Right lobe of liver (tissue), 6 donors: ENCODE results near the gene EPS15. TPM values are rescaled to one million over a fixed set of nuclear protein-coding genes. Genes with fewer than 3 reads are reported as not detected.
A peak's percentile ranks its signal among the peaks of the same experiment; 100 is the strongest.

Experiments used
- ATAC-seq, 4 donors: fragments of 200-7000 bp; cut with Tn5 transposase; one replicate each; pipeline ENCODE4 v1.9.1; 2020; ENCODE audit warnings: mild to moderate bottlenecking in 4 of 4, moderate library complexity in 4 of 4
- DNase-seq, 3 donors: peaks; one replicate each; pipeline ENCODE4 v3.0.0-alpha.2; 2020
- H3K27ac ChIP-seq, 3 donors: fragments of 200-600 bp; one replicate each; pipeline ENCODE4 v1.8.0; 2022
- H3K27me3 ChIP-seq, 2 donors: fragments of 200-600 bp; one replicate each; pipeline ENCODE4 v1.8.0; 2022
- H3K36me3 ChIP-seq, 4 donors: fragments of 200-600 bp; sonication (generic) in 1 of 4; one replicate each; pipeline versions ENCODE4 v1.5.1 to v1.8.0; 2017 to 2022; ENCODE audit warnings: control low read depth in 1 of 4
- H3K4me1 ChIP-seq, 4 donors: fragments of 200-600 bp; sonication (generic) in 1 of 4; one replicate each; pipeline versions ENCODE4 v1.5.1 to v1.8.0; 2017 to 2022; ENCODE audit warnings: control low read depth in 1 of 4
- H3K4me3 ChIP-seq, 3 donors: fragments of 200-600 bp; one replicate each; pipeline ENCODE4 v1.8.0; 2022
- H3K9me3 ChIP-seq, 4 donors: fragments of 200-600 bp; sonication (generic) in 1 of 4; one replicate each; pipeline versions ENCODE4 v1.5.1 to v1.8.0; 2017 to 2022; ENCODE audit warnings: control low read depth in 1 of 4
- POLR2A ChIP-seq: fragments of 450-650 bp; IDR thresholded peaks from one replicate; pipeline ENCODE4 v1.6.1; 2017; ENCODE audit warnings: antibody characterized with exemption, mild to moderate bottlenecking
- WGBS: methylation state at CpG from one replicate; pipeline ENCODE4 v1.1.6; 2018; ENCODE audit warnings: low coverage, low lambda C conversion rate; ENCODE audit not compliant: insufficient coverage; ENCODE audit errors: missing lambda C conversion rate; 5-methylcytosine and 5-hydroxymethylcytosine counted together
- intact Hi-C, 2 donors: fragments of 100-400 bp; cut with DNase I; formaldehyde crosslinking; loops; one replicate each; pipeline versions ENCODE4 v1.11.2 to v1.14.1; 2022
- total RNA-seq, 6 experiments: library from RNA; depleted of rRNA in 2 of 6; stranded (reverse); fragments of >200 nt in 2 of 6; fragmentation: NEBNext Ultra II Directional in 3 of 6; extraction: Animal tissue kit (Norgen Biotek cat#: 25700) in 3 of 6; gene quantifications; one replicate each; pipeline versions ENCODE4 v1.1.0 to v1.2.4, GENCODE V29; 2016 to 2023
- TF ChIP-seq, protein P1 (sequence below), 4 donors: fragments of 200-600 bp in 3 of 4; fragments of 450-650 bp in 1 of 4; IDR thresholded peaks; one replicate each; pipeline versions ENCODE4 v1.5.1 to v1.8.0; 2016 to 2022; ENCODE audit warnings: antibody characterized with exemption in 4 of 4, mild to moderate bottlenecking in 2 of 4
- donor health status: DM: no; HTN: yes; CAD: no.
- donor health status: DM: no; HTN: no; CAD: no.
- donor health status: DM: no; HTN: no; CAD: no.
- donor health status: DM: no; HTN: yes; CAD: no.
- donor health status: DM: no; HTN: yes; CAD: no.

The EPS15 gene
- total RNA-seq, 6 experiments from 2014 or later = 23.2 to 30.9 (median 28.6) TPM

DNA sequence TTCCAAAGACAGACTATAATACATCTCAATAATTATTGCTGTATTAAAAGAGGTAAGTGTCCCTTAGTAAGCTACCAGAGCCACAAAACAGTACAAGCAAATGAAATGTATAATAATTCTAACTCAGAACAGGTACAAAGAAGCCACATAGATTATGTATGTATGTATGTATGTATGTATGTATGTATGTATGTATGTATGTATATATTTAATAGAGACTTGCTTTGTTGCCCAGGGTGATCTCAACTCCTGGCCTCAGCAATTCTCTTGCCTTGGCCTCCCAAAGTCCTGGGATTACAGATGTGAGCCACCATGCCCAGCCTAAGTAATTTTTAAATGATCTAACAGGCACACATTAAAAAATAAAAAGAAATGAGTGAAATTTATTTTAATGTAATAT, 86.9 kb downstream of the EPS15 start:
- Histone ChIP-seq H3K27me3 (no peaks in the 10 kb centered on the region), H3K4me3 (no peak overlapping the region), H3K27ac (no peak overlapping the region), H3K9me3 (no peaks in the 10 kb centered on the region), H3K36me3 (peaks cover 0 to 4% (median 0%) of the 10 kb centered on the region in 4 donors), H3K4me1 (no peaks in the 10 kb centered on the region)
- intact Hi-C loops = no loop called here
- no peak for TF ChIP-seq POLR2A
- TF ChIP-seq, protein P1, sequence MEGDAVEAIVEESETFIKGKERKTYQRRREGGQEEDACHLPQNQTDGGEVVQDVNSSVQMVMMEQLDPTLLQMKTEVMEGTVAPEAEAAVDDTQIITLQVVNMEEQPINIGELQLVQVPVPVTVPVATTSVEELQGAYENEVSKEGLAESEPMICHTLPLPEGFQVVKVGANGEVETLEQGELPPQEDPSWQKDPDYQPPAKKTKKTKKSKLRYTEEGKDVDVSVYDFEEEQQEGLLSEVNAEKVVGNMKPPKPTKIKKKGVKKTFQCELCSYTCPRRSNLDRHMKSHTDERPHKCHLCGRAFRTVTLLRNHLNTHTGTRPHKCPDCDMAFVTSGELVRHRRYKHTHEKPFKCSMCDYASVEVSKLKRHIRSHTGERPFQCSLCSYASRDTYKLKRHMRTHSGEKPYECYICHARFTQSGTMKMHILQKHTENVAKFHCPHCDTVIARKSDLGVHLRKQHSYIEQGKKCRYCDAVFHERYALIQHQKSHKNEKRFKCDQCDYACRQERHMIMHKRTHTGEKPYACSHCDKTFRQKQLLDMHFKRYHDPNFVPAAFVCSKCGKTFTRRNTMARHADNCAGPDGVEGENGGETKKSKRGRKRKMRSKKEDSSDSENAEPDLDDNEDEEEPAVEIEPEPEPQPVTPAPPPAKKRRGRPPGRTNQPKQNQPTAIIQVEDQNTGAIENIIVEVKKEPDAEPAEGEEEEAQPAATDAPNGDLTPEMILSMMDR (IDR thresholded peaks at IDR 0.05) = no peak
- ATAC-seq (no peak), DNase-seq (no peak)

DNA sequence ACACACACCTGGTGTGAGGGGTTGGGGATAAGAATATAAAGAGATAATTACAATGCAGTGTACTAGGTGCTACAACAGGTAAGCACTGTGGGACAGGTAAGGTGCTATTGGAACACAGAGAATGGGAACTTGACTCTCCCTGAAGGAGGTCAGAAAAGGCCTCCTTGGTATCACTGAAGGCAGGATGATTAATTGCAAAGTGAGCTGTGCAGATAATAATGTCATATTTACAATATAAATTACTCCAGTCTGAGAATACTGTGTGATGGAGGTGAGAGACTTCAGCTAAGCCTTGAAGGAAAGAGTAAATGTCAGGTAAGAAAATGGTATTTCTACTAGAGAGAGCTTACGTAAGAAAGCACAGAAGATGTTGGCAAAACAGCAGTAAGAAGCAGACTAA, 91.6 kb downstream of the EPS15 start:
- Histone ChIP-seq H3K27me3 (no peaks in the 10 kb centered on the region), H3K27ac (no peak overlapping the region), H3K4me1 (no peaks in the 10 kb centered on the region), H3K4me3 (no peak overlapping the region), H3K36me3 (peaks cover 0 to 4% (median 0%) of the 10 kb centered on the region in 4 donors), H3K9me3 (no peaks in the 10 kb centered on the region)
- ATAC-seq (no peak), DNase-seq (no peak)
- no peak for TF ChIP-seq POLR2A
- TF ChIP-seq, protein P1 (IDR thresholded peaks at IDR 0.05) = no peak
- 100% methylated on average over 1 of the region's 1 CpG for WGBS
- intact Hi-C loops = no loop called here

DNA sequence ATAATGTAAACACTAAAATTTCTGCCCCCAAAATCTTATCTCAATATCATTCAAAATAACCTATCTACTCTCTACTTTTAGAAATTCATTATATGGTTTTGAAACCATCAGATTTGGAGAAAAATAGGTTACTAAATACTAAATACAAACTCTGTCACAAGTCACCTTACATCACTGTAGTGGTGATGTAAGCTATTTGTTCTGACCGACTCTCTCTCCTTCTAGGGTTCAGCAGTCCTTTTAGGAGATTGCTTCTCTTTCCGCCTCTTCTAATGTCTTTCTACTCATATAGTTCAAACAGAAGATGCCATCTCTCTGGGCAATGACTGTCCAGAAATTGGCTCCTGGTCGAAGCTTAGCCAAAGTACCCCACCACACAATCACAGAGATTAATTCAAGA, 93.1 kb downstream of the EPS15 start:
- H3K4me3 ChIP-seq = no peak overlapping the region
- no peaks in the 10 kb centered on the region for H3K4me1 ChIP-seq
- H3K9me3 ChIP-seq = no peaks in the 10 kb centered on the region
- DNase-seq = no peak
- peak in 2 of 4 donors; percentile 14 to 51 for ATAC-seq
- intact Hi-C loops = no loop called here
- H3K36me3 ChIP-seq = no peaks in the 10 kb centered on the region
- no peak for TF ChIP-seq POLR2A
- TF ChIP-seq, protein P1 (IDR thresholded peaks at IDR 0.05) = no peak
- H3K27me3 ChIP-seq = no peaks in the 10 kb centered on the region
- WGBS = 68% methylated on average over 2 of the region's 3 CpGs
- no peak overlapping the region for H3K27ac ChIP-seq

DNA sequence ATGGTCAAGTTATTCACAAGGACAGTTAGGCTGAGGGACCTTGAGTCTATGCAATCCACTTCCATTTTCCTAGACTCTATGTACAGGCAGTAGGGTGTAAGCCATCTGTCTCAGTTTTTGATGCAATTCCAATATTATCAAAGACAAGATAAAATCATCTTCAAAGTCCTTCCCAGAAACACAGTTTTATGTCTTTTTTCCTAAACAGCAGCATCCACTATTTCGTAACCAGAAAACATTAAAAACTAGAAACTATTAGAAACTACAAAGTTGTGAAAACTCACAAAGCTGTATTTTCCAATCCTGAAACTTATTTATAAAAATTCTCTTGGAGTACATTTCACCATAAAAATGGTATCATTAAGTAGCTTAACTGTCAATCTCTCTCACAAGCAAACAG, 93.8 kb downstream of the EPS15 start:
- H3K27ac ChIP-seq = no peak overlapping the region
- 95% methylated on average over 1 of the region's 1 CpG for WGBS
- H3K4me1 ChIP-seq = no peaks in the 10 kb centered on the region
- H3K27me3 ChIP-seq = no peaks in the 10 kb centered on the region
- no peaks in the 10 kb centered on the region for H3K36me3 ChIP-seq
- TF ChIP-seq, protein P1 (IDR thresholded peaks at IDR 0.05) = no peak
- no peak for TF ChIP-seq POLR2A
- no peak for DNase-seq
- no peak overlapping the region for H3K4me3 ChIP-seq
- H3K9me3 ChIP-seq = no peaks in the 10 kb centered on the region
- intact Hi-C loops = no loop called here
- ATAC-seq = no peak
